Measurements from ENCODE around the gene SHD. TPM values are rescaled to one million over a fixed set of nuclear protein-coding genes. Genes with fewer than 3 reads are reported as not detected.

SHD gene
- total RNA-seq, 4 donors from 2014 or later: 0.19 TPM; not detected in 3

- TF ChIP-seq CTCF (IDR thresholded peaks at IDR 0.05): no peak
- ATAC-seq (ENCODE audit: low FRiP score) (no peak), DNase-seq (ENCODE audit: low spot score) (no peak)
Measured at GRCh38 chr19:4334929-4335570, 56.0 kb downstream of the SHD start.

- DNase-seq (ENCODE audit: low spot score) (no peak), ATAC-seq (ENCODE audit: low FRiP score) (no peak)
- no peak for TF ChIP-seq CTCF (IDR thresholded peaks at IDR 0.05)
Measured at GRCh38 chr19:4337906-4338440, 58.9 kb downstream of the SHD start.

- no peak for DNase-seq (ENCODE audit: low spot score)
- TF ChIP-seq CTCF (IDR thresholded peaks at IDR 0.05): no peak
- ATAC-seq (ENCODE audit: low FRiP score): peak; percentile 8
Measured at GRCh38 chr19:4338441-4339355, 59.6 kb downstream of the SHD start, which contains the start of gene STAP2. STAP2 (minus strand) TSS chr19:4338827; CDS start chr19:4338753, 74 bp downstream.

Other genes starting within 250 kb of the SHD start
- gene ZBTB7A, start 212.4 kb upstream of the SHD start, total RNA-seq: 10 to 100 TPM; 33.3 to 53.3 (median 38.4) TPM
- 10 to 100 TPM; 47.4 to 65.2 (median 61.4) TPM for gene MAP2K2, start 155.1 kb upstream of the SHD start, total RNA-seq
- not detected for gene CREB3L3, start 125.6 kb upstream of the SHD start, total RNA-seq
- 10 to 100 TPM; 15.0 to 29.6 (median 21.0) TPM for gene SIRT6, start 96.7 kb upstream of the SHD start, total RNA-seq
- 1 to 10 TPM in 2 of 4 donors, under 1 TPM in 2; 0.88 to 1.2 (median 1.0) TPM for gene ANKRD24, start 96.6 kb upstream of the SHD start, total RNA-seq
- gene EBI3, start 49.7 kb upstream of the SHD start, total RNA-seq: 10 to 100 TPM in 1 of 4 donors, 1 to 10 TPM in 3; 2.2 to 11.4 (median 5.0) TPM
- 10 to 100 TPM; 13.2 to 23.7 (median 16.8) TPM for gene YJU2, start 32.2 kb upstream of the SHD start, total RNA-seq
- gene TMIGD2, start 23.1 kb downstream of the SHD start, total RNA-seq: under 1 TPM in 1 of 4 donors, not detected in 3; 0.79 TPM
- not detected for gene FSD1, start 25.3 kb downstream of the SHD start, total RNA-seq
- gene STAP2, start 59.6 kb downstream of the SHD start, total RNA-seq: 10 to 100 TPM in 2 of 4 donors, 1 to 10 TPM in 2; 4.6 to 18.8 (median 7.7) TPM
- 1 to 10 TPM; 3.5 to 7.1 (median 6.0) TPM for gene MPND, start 64.3 kb downstream of the SHD start, total RNA-seq
- gene SH3GL1, start 121.3 kb downstream of the SHD start, total RNA-seq: 10 to 100 TPM; 38.0 to 54.9 (median 48.2) TPM
- 1 to 10 TPM; 3.9 to 6.5 (median 4.1) TPM for gene CHAF1A, start 123.4 kb downstream of the SHD start, total RNA-seq
- gene UBXN6, start 178.5 kb downstream of the SHD start, total RNA-seq: 100 to 1,000 TPM in 2 of 4 donors, 10 to 100 TPM in 2; 62.7 to 128 (median 88.6) TPM
- 10 to 100 TPM; 17.3 to 40.8 (median 25.2) TPM for gene HDGFL2, start 193.0 kb downstream of the SHD start, total RNA-seq
- 1,000 to 10,000 TPM in 1 of 4 donors, 100 to 1,000 TPM in 3; 183 to 2,054 (median 453) TPM for gene PLIN4, start 239.2 kb downstream of the SHD start, total RNA-seq

All from omental fat pad (tissue), 4 donors.